MM.1S (cell line): Measurements from ENCODE around the gene CHKB.

ENCODE experiments used
- EZH2 ChIP-seq: fragments of 300-600 bp; sonication (generic); optimal IDR thresholded peaks from 2 replicates; pipeline ENCODE3; 2017; ENCODE audit warnings: low read depth, mild to moderate bottlenecking, antibody characterized with exemption, low read length, mixed read lengths
- TF ChIP-seq, protein P1 (sequence below): fragments of 300-600 bp; sonication (generic); IDR thresholded peaks from 2 replicates; pipeline ENCODE4 v1.5.1; 2016; ENCODE audit warnings: antibody characterized with exemption, low read length, mixed read lengths

DNA sequence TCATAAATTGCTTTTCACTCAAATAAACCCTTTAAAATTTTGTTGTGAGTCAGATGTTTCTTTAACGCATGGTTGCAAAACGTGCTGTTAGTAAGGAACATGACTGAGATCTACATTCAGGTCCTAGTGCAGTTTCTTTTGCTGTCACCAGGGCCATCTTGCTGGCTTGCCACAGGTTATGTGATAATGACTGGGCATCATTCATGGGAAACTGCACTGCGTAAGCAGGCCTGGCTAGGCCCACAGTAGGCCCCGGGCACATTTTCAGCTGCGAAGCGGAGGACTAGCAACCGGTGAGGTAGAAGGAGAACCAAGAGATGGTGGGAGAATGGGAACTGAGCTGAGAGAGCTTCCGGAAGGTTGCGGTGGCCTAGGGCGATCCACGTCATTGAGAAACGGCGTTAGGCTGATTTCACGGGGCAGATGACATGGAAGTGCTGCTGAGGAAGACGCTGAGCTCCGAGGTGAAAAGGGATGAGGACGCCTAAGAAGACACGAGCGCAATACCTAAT, 40.2 kb downstream of the CHKB start:
- TF ChIP-seq, protein P1, sequence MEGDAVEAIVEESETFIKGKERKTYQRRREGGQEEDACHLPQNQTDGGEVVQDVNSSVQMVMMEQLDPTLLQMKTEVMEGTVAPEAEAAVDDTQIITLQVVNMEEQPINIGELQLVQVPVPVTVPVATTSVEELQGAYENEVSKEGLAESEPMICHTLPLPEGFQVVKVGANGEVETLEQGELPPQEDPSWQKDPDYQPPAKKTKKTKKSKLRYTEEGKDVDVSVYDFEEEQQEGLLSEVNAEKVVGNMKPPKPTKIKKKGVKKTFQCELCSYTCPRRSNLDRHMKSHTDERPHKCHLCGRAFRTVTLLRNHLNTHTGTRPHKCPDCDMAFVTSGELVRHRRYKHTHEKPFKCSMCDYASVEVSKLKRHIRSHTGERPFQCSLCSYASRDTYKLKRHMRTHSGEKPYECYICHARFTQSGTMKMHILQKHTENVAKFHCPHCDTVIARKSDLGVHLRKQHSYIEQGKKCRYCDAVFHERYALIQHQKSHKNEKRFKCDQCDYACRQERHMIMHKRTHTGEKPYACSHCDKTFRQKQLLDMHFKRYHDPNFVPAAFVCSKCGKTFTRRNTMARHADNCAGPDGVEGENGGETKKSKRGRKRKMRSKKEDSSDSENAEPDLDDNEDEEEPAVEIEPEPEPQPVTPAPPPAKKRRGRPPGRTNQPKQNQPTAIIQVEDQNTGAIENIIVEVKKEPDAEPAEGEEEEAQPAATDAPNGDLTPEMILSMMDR: no peak
- TF ChIP-seq EZH2: no peak
